KMS-11 (cell line): Measurements from ENCODE around the gene PIGS.

Experiments
- H2AFZ ChIP-seq: fragments of 200-600 bp; sonication (generic); 2 replicates; pipeline ENCODE4 v1.6.1; 2016; ENCODE audit warnings: antibody characterized with exemption, mixed run types, low read depth
- H3K27ac ChIP-seq: fragments of 200-600 bp; sonication (generic); 2 replicates; pipeline ENCODE4 v1.6.1; 2016; ENCODE audit warnings: mild to moderate bottlenecking, mixed run types
- H3K27me3 ChIP-seq: fragments of 200-600 bp; sonication (generic); 2 replicates; pipeline ENCODE4 v1.6.1; 2017; ENCODE audit warnings: mild to moderate bottlenecking, low read depth, mixed run types, moderate library complexity; ENCODE audit not compliant: insufficient read depth
- H3K36me3 ChIP-seq: fragments of 200-600 bp; sonication (generic); 2 replicates; pipeline ENCODE4 v1.6.1; 2017; ENCODE audit warnings: mild to moderate bottlenecking, mixed run types; ENCODE audit not compliant: insufficient read depth
- H3K4me1 ChIP-seq: fragments of 200-600 bp; sonication (generic); 2 replicates; pipeline ENCODE4 v1.6.1; 2016; ENCODE audit warnings: mild to moderate bottlenecking, low read depth, mixed run types; ENCODE audit not compliant: poor library complexity, severe bottlenecking
- H3K4me2 ChIP-seq: fragments of 200-600 bp; sonication (generic); 2 replicates; pipeline ENCODE4 v1.7.0; 2016; ENCODE audit warnings: mild to moderate bottlenecking, mixed run types
- H3K4me3 ChIP-seq: fragments of 200-600 bp; sonication (generic); IDR thresholded peaks from 2 replicates; pipeline ENCODE4 v1.6.1; 2017; ENCODE audit warnings: low read depth, low read length, mixed read lengths; ENCODE audit not compliant: insufficient read depth
- H3K79me2 ChIP-seq: fragments of 200-600 bp; sonication (generic); 2 replicates; pipeline ENCODE4 v1.6.1; 2016; ENCODE audit warnings: low read depth, mixed run types; ENCODE audit not compliant: insufficient read depth
- H3K9ac ChIP-seq: fragments of 200-600 bp; sonication (generic); 2 replicates; pipeline ENCODE4 v1.6.1; 2016; ENCODE audit warnings: mild to moderate bottlenecking, mixed run types
- H4K20me1 ChIP-seq: fragments of 200-600 bp; sonication (generic); 2 replicates; pipeline ENCODE4 v1.6.1; 2016; ENCODE audit warnings: mild to moderate bottlenecking, mixed run types; ENCODE audit not compliant: insufficient read depth
- CTCF ChIP-seq: fragments of 200-600 bp; sonication (generic); conservative IDR thresholded peaks from 2 replicates; pipeline ENCODE4 v1.6.1; 2017; ENCODE audit warnings: low read depth, mild to moderate bottlenecking, antibody characterized with exemption, low read length, moderate library complexity, mixed read lengths

The PIGS gene

DNA sequence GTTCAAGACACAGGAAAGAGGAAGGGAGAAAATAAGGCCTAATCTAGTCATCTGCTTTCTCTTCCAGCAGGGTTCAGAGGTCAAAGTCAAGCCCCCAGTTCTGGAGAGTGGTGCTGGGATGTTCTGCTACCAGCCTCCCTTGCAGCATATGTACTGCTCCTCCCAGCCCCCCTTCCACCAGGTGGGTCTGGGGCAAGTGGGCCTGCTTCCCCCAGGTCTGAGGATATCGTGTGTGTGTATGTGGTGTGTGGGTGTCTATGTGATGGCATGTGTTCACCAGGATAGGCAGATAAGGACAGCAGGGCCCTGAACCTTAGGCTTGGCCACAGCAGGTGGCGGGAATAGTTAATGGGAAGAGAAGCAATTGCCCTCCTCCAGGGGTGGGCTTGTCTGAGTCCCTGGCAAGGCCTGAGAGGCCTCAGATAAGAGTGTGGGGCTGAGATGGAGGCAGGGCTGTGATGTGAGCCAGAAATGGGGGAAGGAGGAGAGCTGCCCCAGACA is 44.1 kb downstream of the PIGS start:
- H3K4me2 ChIP-seq: no peak overlapping the region
- no peaks in the 10 kb centered on the region for H4K20me1 ChIP-seq
- no peaks in the 10 kb centered on the region for H3K36me3 ChIP-seq
- H2AFZ ChIP-seq: no peak overlapping the region
- no peak overlapping the region for H3K4me3 ChIP-seq
- TF ChIP-seq CTCF: no peak
- no peak overlapping the region for H3K9ac ChIP-seq
- no peaks in the 10 kb centered on the region for H3K79me2 ChIP-seq
- no peaks in the 10 kb centered on the region for H3K4me1 ChIP-seq
- peaks cover 39% of the 10 kb centered on the region for H3K27me3 ChIP-seq
- H3K27ac ChIP-seq: no peak overlapping the region

- Histone ChIP-seq H2AFZ (no peak overlapping the region), H3K36me3 (no peaks in the 10 kb centered on the region), H3K9ac (no peak overlapping the region), H3K4me2 (no peak overlapping the region), H3K27me3 (peaks cover 34% of the 10 kb centered on the region), H4K20me1 (no peaks in the 10 kb centered on the region), H3K27ac (no peak overlapping the region), H3K4me3 (no peak overlapping the region), H3K79me2 (no peaks in the 10 kb centered on the region), H3K4me1 (no peaks in the 10 kb centered on the region)
- no peak for TF ChIP-seq CTCF
Observed at GRCh38 chr17:28526381-28526780, 44.9 kb downstream of the PIGS start.

- TF ChIP-seq CTCF: no peak
- Histone ChIP-seq H3K4me2 (no peak overlapping the region), H4K20me1 (no peaks in the 10 kb centered on the region), H3K27me3 (peaks cover 21% of the 10 kb centered on the region), H2AFZ (no peak overlapping the region), H3K79me2 (no peaks in the 10 kb centered on the region), H3K4me3 (no peak overlapping the region), H3K27ac (no peak overlapping the region), H3K4me1 (no peaks in the 10 kb centered on the region), H3K9ac (no peak overlapping the region), H3K36me3 (no peaks in the 10 kb centered on the region)
Observed at GRCh38 chr17:28524476-28525424, 46.6 kb downstream of the PIGS start.

DNA sequence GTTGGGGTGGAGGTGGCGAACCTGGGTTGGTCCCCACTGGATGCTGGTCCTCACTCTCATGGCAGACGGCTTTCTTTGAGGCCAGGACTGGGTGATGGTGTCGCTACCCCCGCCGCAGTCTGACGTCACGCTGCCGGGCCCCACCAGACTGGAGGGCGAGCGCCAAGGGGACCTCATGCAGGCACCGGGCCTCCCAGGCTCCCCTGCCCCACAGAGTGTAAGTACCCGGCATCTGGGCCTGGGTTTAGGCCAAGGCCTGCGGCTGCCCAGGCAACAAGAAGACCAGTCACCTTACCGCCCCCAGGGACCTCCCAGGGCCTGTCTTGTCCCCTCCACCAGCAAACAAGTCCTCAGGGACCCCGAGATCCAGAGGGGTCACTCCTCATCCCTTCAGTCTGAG is 47.4 kb downstream of the PIGS start:
- Histone ChIP-seq H3K27me3 (peaks cover 21% of the 10 kb centered on the region), H2AFZ (no peak overlapping the region), H4K20me1 (no peaks in the 10 kb centered on the region), H3K4me1 (peaks cover 8% of the 10 kb centered on the region), H3K9ac (no peak overlapping the region), H3K4me3 (no peak overlapping the region), H3K4me2 (no peak overlapping the region), H3K79me2 (no peaks in the 10 kb centered on the region), H3K36me3 (no peaks in the 10 kb centered on the region), H3K27ac (no peak overlapping the region)
- TF ChIP-seq CTCF: no peak
